GM21717 (cell line): ENCODE data around the gene EDAR.
A peak's percentile ranks its signal among the peaks of the same experiment; 100 is the strongest.

Experiments used
- ATAC-seq: cut with Tn5 transposase; IDR thresholded peaks from one replicate; pipeline ENCODE4 v1.9.1; 2021; ENCODE audit warnings: mild to moderate bottlenecking, moderate library complexity; ENCODE audit not compliant: unreplicated experiment

Gene EDAR

GRCh38 chr2:108988796-108989713 lies at the start of gene EDAR:
Gene EDAR, minus strand, starts transcription at chr2:108989220. Its CDS starts 58,206 bp downstream, at chr2:108931014.
- no peak for ATAC-seq

GRCh38 chr2:109033171-109033570 lies 44.2 kb upstream of the EDAR start:
- no peak for ATAC-seq

- no peak for ATAC-seq
Measured at GRCh38 chr2:109032229-109032820, 43.3 kb upstream of the EDAR start.

GRCh38 chr2:109031476-109032228 lies 42.6 kb upstream of the EDAR start:
- ATAC-seq, result peak; percentile 55

- ATAC-seq, result no peak
Measured at GRCh38 chr2:109030870-109031475, 42.0 kb upstream of the EDAR start.

GRCh38 chr2:109029490-109030201 lies 40.6 kb upstream of the EDAR start:
- no peak for ATAC-seq

- no peak for ATAC-seq
Measured at GRCh38 chr2:109028738-109029489, 39.9 kb upstream of the EDAR start.

GRCh38 chr2:109028277-109028676 lies 39.3 kb upstream of the EDAR start:
- ATAC-seq, result no peak

GRCh38 chr2:109027702-109028101 lies 38.7 kb upstream of the EDAR start:
- no peak for ATAC-seq

GRCh38 chr2:109024477-109024876 lies 35.5 kb upstream of the EDAR start:
- ATAC-seq, result no peak

- ATAC-seq, result no peak
Measured at GRCh38 chr2:109021895-109022300, 32.9 kb upstream of the EDAR start.

GRCh38 chr2:109020217-109020637 lies 31.2 kb upstream of the EDAR start:
- ATAC-seq, result no peak

- ATAC-seq, result no peak
Measured at GRCh38 chr2:109018452-109018851, 29.4 kb upstream of the EDAR start.

- no peak for ATAC-seq
Measured at GRCh38 chr2:109017017-109017416, 28.0 kb upstream of the EDAR start.

GRCh38 chr2:109016376-109016775 lies 27.4 kb upstream of the EDAR start:
- ATAC-seq, result no peak

GRCh38 chr2:109014476-109014875 lies 25.5 kb upstream of the EDAR start:
- no peak for ATAC-seq

- no peak for ATAC-seq
Measured at GRCh38 chr2:109013051-109013450, 24.0 kb upstream of the EDAR start.

GRCh38 chr2:109009920-109010610 lies 21.0 kb upstream of the EDAR start:
- no peak for ATAC-seq

- ATAC-seq, result no peak
Measured at GRCh38 chr2:109006971-109007370, 18.0 kb upstream of the EDAR start.
